HG02970 (cell line): ENCODE data around the gene LCN10.
A peak's percentile ranks its signal among the peaks of the same experiment; 100 is the strongest.

ENCODE experiments used
- ATAC-seq: cut with Tn5 transposase; IDR thresholded peaks from one replicate; pipeline ENCODE4 v1.9.1; 2021; ENCODE audit warnings: mild to moderate bottlenecking, moderate library complexity, moderate number of reproducible peaks; ENCODE audit not compliant: unreplicated experiment, low FRiP score

LCN10 gene

GRCh38 chr9:136740971-136741882, 1.5 kb downstream of the LCN10 start:
- no peak for ATAC-seq

GRCh38 chr9:136740491-136740890, 2.2 kb downstream of the LCN10 start:
- ATAC-seq = no peak

- no peak for ATAC-seq
These were observed 2.7 kb downstream of the LCN10 start for GRCh38 chr9:136740069-136740468.

- ATAC-seq = no peak
These were observed 3.2 kb downstream of the LCN10 start for GRCh38 chr9:136739509-136739908.

- ATAC-seq = no peak
These were observed 3.8 kb downstream of the LCN10 start for GRCh38 chr9:136738960-136739359.

- no peak for ATAC-seq
These were observed 6.8 kb downstream of the LCN10 start for GRCh38 chr9:136735812-136736480.

GRCh38 chr9:136734837-136735496, 7.8 kb downstream of the LCN10 start:
- ATAC-seq = no peak

- no peak for ATAC-seq
These were observed 9.1 kb downstream of the LCN10 start for GRCh38 chr9:136733611-136734010.

- ATAC-seq = no peak
These were observed 10.1 kb downstream of the LCN10 start for GRCh38 chr9:136732444-136733178.

- ATAC-seq = no peak
These were observed 12.8 kb downstream of the LCN10 start for GRCh38 chr9:136729926-136730325.

GRCh38 chr9:136729144-136729543, 13.6 kb downstream of the LCN10 start:
- no peak for ATAC-seq

GRCh38 chr9:136728548-136729123, 14.1 kb downstream of the LCN10 start:
- peak; percentile 10 for ATAC-seq

GRCh38 chr9:136728080-136728547, 14.6 kb downstream of the LCN10 start:
- ATAC-seq = peak; percentile 72

- no peak for ATAC-seq
These were observed 16.0 kb downstream of the LCN10 start for GRCh38 chr9:136726631-136727191.

GRCh38 chr9:136726118-136726517, 16.6 kb downstream of the LCN10 start:
- ATAC-seq = no peak

GRCh38 chr9:136725612-136726011, 17.1 kb downstream of the LCN10 start:
- ATAC-seq = no peak

- ATAC-seq = no peak
These were observed 18.0 kb downstream of the LCN10 start for GRCh38 chr9:136724772-136725171.

GRCh38 chr9:136723989-136724388, 18.8 kb downstream of the LCN10 start:
- ATAC-seq = no peak

GRCh38 chr9:136723362-136723976, 19.3 kb downstream of the LCN10 start:
- no peak for ATAC-seq
